ENCODE measurements around the gene GGTLC1.

GRCh38 chr20:23998392-23998791 is 9.8 kb upstream of the GGTLC1 start:
- TF ChIP-seq CTCF (IDR thresholded peaks at IDR 0.05; ENCODE audit: insufficient read depth, low read length, poor library complexity, severe bottlenecking) (no peak), EZH2phosphoT487 (conservative IDR thresholded peaks at IDR 0.05; ENCODE audit: low read length) (no peak)

Measured in SU-DHL-6 (cell line).